CD8-positive, alpha-beta memory T cell (primary cell): ENCODE data around the gene APOL2. TPM values are rescaled to one million over a fixed set of nuclear protein-coding genes. Genes with fewer than 3 reads are reported as not detected.

Experiments used
- CTCF ChIA-PET: fragments of 350-600 bp; sonication (Branson Sonifier 250); formaldehyde crosslinking; loops from one replicate; lab custom pipeline; 2021; ENCODE audit warnings: antibody characterized with exemption; lab: Charles Lee
- POLR2A ChIA-PET: fragments of 350-600 bp; sonication (Branson Sonifier 250); formaldehyde crosslinking; loops from one replicate; lab custom pipeline; 2021; ENCODE audit warnings: antibody characterized with exemption; lab: Charles Lee
- DNase-seq, 5 donors: peaks; one replicate each; pipeline versions ENCODE4 v3.0.0 to v3.0.0-alpha.2; 2020 to 2022; ENCODE audit warnings: mixed read lengths in 1 of 5
- H3K27ac ChIP-seq: one replicate; pipeline ENCODE4 v1.7.0; 2013; ENCODE audit warnings: low read depth, mild to moderate bottlenecking, low read length, moderate library complexity
- H3K27me3 ChIP-seq: 2 replicates; pipeline ENCODE4 v1.7.0; 2013; ENCODE audit warnings: low read length, mild to moderate bottlenecking; ENCODE audit not compliant: insufficient read depth, poor library complexity, severe bottlenecking
- H3K36me3 ChIP-seq: 2 replicates; pipeline ENCODE4 v1.7.0; 2013; ENCODE audit warnings: mild to moderate bottlenecking, low read length, moderate library complexity; ENCODE audit not compliant: insufficient read depth
- H3K4me1 ChIP-seq: 2 replicates; pipeline ENCODE4 v1.7.0; 2013; ENCODE audit warnings: mild to moderate bottlenecking, low read length, moderate library complexity; ENCODE audit not compliant: insufficient read depth
- H3K4me3 ChIP-seq: 2 replicates; pipeline ENCODE4 v1.7.0; 2013; ENCODE audit warnings: mild to moderate bottlenecking, low read length
- H3K9me3 ChIP-seq: 2 replicates; pipeline ENCODE4 v1.7.0; 2013; ENCODE audit warnings: mild to moderate bottlenecking, low read length
- H3K27ac Mint-ChIP-seq, 8 donors: one replicate each; pipeline ENCODE4 v1.8.0; 2020 to 2021; ENCODE audit warnings: mixed read lengths in 8 of 8, mild to moderate bottlenecking in 6 of 8, inconsistent platforms in 3 of 8, moderate library complexity in 3 of 8
- H3K27me3 Mint-ChIP-seq, 2 donors: one replicate each; pipeline ENCODE4 v1.8.0; 2020 to 2021; ENCODE audit warnings: mixed read lengths in 2 of 2, mild to moderate bottlenecking in 1 of 2, moderate library complexity in 1 of 2
- H3K36me3 Mint-ChIP-seq, 3 donors: one replicate each; pipeline ENCODE4 v1.8.0; 2020 to 2021; ENCODE audit warnings: mixed read lengths in 3 of 3, inconsistent platforms in 1 of 3, mild to moderate bottlenecking in 1 of 3
- H3K4me1 Mint-ChIP-seq, 3 donors: one replicate each; pipeline ENCODE4 v1.8.0; 2020 to 2021; ENCODE audit warnings: mixed read lengths in 3 of 3, inconsistent platforms in 1 of 3, mild to moderate bottlenecking in 1 of 3
- H3K4me3 Mint-ChIP-seq, 7 donors: one replicate each; pipeline ENCODE4 v1.8.0; 2020 to 2021; ENCODE audit warnings: mixed read lengths in 7 of 7, mild to moderate bottlenecking in 6 of 7, moderate library complexity in 4 of 7, inconsistent platforms in 2 of 7
- H3K9me3 Mint-ChIP-seq, 5 donors: one replicate each; pipeline ENCODE4 v1.8.0; 2020 to 2022; ENCODE audit warnings: mixed read lengths in 5 of 5, mild to moderate bottlenecking in 3 of 5, moderate library complexity in 2 of 5, inconsistent platforms in 1 of 5
- polyA plus RNA-seq: library from polyadenylated mRNA; unstranded; fragments of 300-500 nt; fragmentation: Illumina TruSeq; gene quantifications from one replicate; pipeline ENCODE4 v1.2.3, GENCODE V29; 2021
- total RNA-seq, 2 experiments: library from RNA; stranded (reverse); gene quantifications; one replicate each; pipeline ENCODE4 v1.2.3, GENCODE V29; 2021

The APOL2 gene
- total and polyA plus RNA-seq, 3 experiments from 2014 or later, result 27.1 to 62.8 (median 59.0) TPM

GRCh38 chr22:36199001-36199551 is 40.3 kb downstream of the APOL2 start:
- Histone ChIP-seq H3K4me3 (no peak overlapping the region), H3K36me3 (no peaks in the 10 kb centered on the region), H3K4me1 (no peaks in the 10 kb centered on the region), H3K27ac (no peak overlapping the region), H3K27me3 (no peaks in the 10 kb centered on the region), H3K9me3 (no peaks in the 10 kb centered on the region)
- ChIA-PET CTCF (no interaction called here), POLR2A (no interaction called here)
- no peak overlapping the region for H3K4me3 Mint-ChIP-seq
- DNase-seq, result no peak
- peaks cover 6 to 13% (median 9%) of the 10 kb centered on the region in 3 donors for H3K4me1 Mint-ChIP-seq
- H3K36me3 Mint-ChIP-seq, result peaks cover 0 to 3% (median 0%) of the 10 kb centered on the region in 3 donors
- H3K9me3 Mint-ChIP-seq, result no peaks in the 10 kb centered on the region
- peak overlapping the region in 1 of 8 donors; percentile 68 for H3K27ac Mint-ChIP-seq
- H3K27me3 Mint-ChIP-seq, result peaks cover 12 to 39% of the 10 kb centered on the region in 2 donors

DNA sequence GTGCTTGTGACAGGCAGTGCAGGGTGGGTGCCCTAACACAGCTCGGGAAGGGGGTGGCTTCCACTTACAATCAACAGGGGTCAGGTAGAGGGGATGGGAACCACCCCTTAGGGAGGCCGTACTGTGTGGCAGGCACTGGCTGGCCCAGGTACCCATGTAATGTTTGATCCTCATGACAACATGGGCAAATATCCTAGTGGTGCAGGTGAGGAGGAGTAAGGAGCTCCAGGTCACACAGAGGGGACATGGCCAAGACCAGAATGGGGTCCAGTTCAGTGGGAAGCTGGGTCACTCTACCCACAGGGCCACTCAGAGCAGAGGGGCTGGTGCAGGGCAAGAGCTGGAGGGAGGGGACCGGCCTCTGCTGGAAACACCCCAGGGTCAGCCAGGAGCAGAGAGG is 40.8 kb downstream of the APOL2 start:
- Histone ChIP-seq H3K36me3 (no peaks in the 10 kb centered on the region), H3K4me3 (no peak overlapping the region), H3K4me1 (no peaks in the 10 kb centered on the region), H3K27ac (no peak overlapping the region), H3K9me3 (no peaks in the 10 kb centered on the region), H3K27me3 (no peaks in the 10 kb centered on the region)
- DNase-seq, result no peak
- Mint-ChIP-seq H3K4me1 (peaks cover 6 to 13% (median 9%) of the 10 kb centered on the region in 3 donors), H3K27me3 (peaks cover 9 to 37% of the 10 kb centered on the region in 2 donors), H3K4me3 (no peak overlapping the region), H3K27ac (peak overlapping the region in 1 of 8 donors; percentile 75), H3K36me3 (peaks cover 0 to 3% (median 0%) of the 10 kb centered on the region in 3 donors), H3K9me3 (no peaks in the 10 kb centered on the region)
- CTCF ChIA-PET, result interaction anchor here (2.3 kb wide), 1 partner anchor 40 kb away, joined by 8 read pairs; the partner anchor contains the start of gene APOL2
- POLR2A ChIA-PET, result no interaction called here

- no peak overlapping the region for H3K4me3 Mint-ChIP-seq
- Histone ChIP-seq H3K27me3 (no peaks in the 10 kb centered on the region), H3K9me3 (no peaks in the 10 kb centered on the region), H3K36me3 (no peaks in the 10 kb centered on the region), H3K4me3 (no peak overlapping the region), H3K27ac (no peak overlapping the region), H3K4me1 (no peaks in the 10 kb centered on the region)
- peaks cover 4 to 28% of the 10 kb centered on the region in 2 donors for H3K27me3 Mint-ChIP-seq
- H3K4me1 Mint-ChIP-seq, result peaks cover 6 to 13% (median 9%) of the 10 kb centered on the region in 3 donors
- H3K9me3 Mint-ChIP-seq, result no peaks in the 10 kb centered on the region
- no peak for DNase-seq
- ChIA-PET CTCF (interaction anchor here (2.3 kb wide), 1 partner anchor 41 kb away, joined by 8 read pairs; the partner anchor contains the start of gene APOL2), POLR2A (no interaction called here)
- peaks cover 0 to 3% (median 0%) of the 10 kb centered on the region in 3 donors for H3K36me3 Mint-ChIP-seq
- H3K27ac Mint-ChIP-seq, result peak overlapping the region in 4 of 8 donors; percentile 32 to 62 (median 38)
Observed at GRCh38 chr22:36197514-36198146, 41.7 kb downstream of the APOL2 start.

DNA sequence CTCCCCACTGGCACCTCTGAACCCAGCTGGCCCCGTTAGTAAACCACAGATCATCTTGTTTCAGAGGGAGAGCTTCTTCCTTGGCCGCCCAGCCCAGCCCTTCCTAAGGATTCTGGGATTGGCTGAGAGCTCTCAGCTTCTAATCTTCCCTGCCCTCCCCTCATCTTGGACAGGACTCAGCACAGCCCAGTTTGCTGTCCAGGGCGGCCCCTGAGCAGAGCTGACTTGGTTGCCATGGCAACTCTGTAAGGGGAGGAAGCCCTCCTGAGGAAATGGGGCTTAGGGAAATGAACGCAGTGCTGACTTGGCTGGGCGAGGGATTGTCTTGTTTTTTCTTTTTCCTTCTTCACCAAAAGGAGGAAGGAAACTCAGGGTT is 42.3 kb downstream of the APOL2 start:
- Mint-ChIP-seq H3K4me1 (peaks cover 6 to 13% (median 9%) of the 10 kb centered on the region in 3 donors), H3K4me3 (no peak overlapping the region), H3K36me3 (peaks cover 0 to 3% (median 0%) of the 10 kb centered on the region in 3 donors), H3K9me3 (no peaks in the 10 kb centered on the region), H3K27me3 (peaks cover 4 to 25% of the 10 kb centered on the region in 2 donors), H3K27ac (peak overlapping the region in 1 of 8 donors; percentile 38)
- DNase-seq, result no peak
- Histone ChIP-seq H3K36me3 (no peaks in the 10 kb centered on the region), H3K4me1 (no peaks in the 10 kb centered on the region), H3K27ac (no peak overlapping the region), H3K4me3 (no peak overlapping the region), H3K27me3 (no peaks in the 10 kb centered on the region), H3K9me3 (no peaks in the 10 kb centered on the region)
- CTCF ChIA-PET, result interaction anchor here (2.3 kb wide), 1 partner anchor 42 kb away, joined by 8 read pairs; the partner anchor contains the start of gene APOL2
- POLR2A ChIA-PET, result no interaction called here

DNA sequence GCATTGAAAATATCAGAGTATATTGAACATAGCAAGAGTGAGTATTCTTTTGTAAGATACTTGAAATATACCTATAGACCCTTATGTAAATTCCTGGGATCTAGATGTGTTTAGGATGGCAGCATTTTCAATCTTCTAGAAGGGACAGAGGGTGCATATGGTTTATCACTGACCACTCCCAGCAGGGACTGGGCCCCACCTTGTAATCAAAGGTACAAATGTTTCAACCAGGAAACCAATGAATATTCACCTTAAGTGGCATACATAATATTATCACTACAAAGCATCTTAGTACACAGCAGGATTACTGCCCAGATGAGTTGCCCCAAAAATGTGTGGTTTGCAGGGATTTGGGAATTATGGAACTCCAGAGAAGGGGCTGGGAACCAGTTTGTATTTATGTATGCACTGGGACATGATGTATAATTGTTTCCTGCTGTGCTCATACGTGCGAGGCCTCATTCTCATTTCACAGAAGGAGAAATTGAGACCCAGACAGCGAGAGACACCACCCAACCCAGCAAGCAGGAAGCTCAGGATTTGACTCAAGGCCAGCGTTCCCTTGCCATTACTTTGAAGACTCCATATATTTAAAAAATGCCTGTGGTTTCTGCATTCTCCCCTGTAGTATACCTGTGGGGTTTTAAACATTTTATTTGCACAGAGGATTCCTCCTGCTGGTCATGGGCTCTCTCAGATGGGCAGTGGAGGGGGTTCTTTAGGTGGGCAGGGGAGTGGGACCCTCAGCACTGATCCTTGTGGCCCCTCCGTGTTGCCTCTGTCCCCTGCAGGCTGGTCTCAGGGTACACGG is 42.9 kb downstream of the APOL2 start:
- H3K4me1 Mint-ChIP-seq, result peaks cover 6 to 13% (median 9%) of the 10 kb centered on the region in 3 donors
- ChIA-PET CTCF (interaction anchor here (1.8 to 2.3 kb wide), 2 partner anchors 42 to 43 kb away, joined by 6 to 8 read pairs; partner anchors contain the start of gene APOL2), POLR2A (no interaction called here)
- Histone ChIP-seq H3K27ac (no peak overlapping the region), H3K27me3 (no peaks in the 10 kb centered on the region), H3K4me3 (no peak overlapping the region), H3K4me1 (no peaks in the 10 kb centered on the region), H3K9me3 (no peaks in the 10 kb centered on the region), H3K36me3 (no peaks in the 10 kb centered on the region)
- DNase-seq, result no peak
- H3K36me3 Mint-ChIP-seq, result peaks cover 0 to 3% (median 0%) of the 10 kb centered on the region in 3 donors
- H3K27ac Mint-ChIP-seq, result no peak overlapping the region
- H3K4me3 Mint-ChIP-seq, result no peak overlapping the region
- H3K27me3 Mint-ChIP-seq, result peaks cover 4 to 23% of the 10 kb centered on the region in 2 donors
- no peaks in the 10 kb centered on the region for H3K9me3 Mint-ChIP-seq

DNA sequence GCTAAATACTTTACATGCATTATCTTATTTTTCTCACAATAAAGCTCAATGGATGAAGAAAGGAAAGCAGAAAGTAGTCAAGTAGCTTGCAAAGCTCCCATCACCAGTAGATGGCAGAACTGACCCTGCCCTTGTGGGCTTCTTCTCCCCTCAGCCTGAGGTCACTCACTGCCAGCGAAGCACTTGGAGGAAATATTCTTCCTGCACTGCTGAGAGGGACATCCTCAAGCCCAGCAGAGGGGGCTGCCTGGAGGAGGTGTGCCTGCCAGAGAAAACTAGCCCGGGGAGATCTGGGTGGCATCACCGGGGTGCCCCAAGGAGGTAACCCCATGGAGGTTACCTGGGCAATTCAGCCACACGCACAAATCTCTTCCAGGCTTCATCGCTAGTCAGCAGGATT is 44.4 kb downstream of the APOL2 start:
- no peaks in the 10 kb centered on the region for H3K9me3 Mint-ChIP-seq
- peak overlapping the region in 1 of 8 donors; percentile 21 for H3K27ac Mint-ChIP-seq
- peak in 3 of 5 donors; percentile 19 to 65 (median 38) for DNase-seq
- no peak overlapping the region for H3K27ac ChIP-seq
- H3K27me3 ChIP-seq, result no peaks in the 10 kb centered on the region
- H3K4me3 ChIP-seq, result no peak overlapping the region
- H3K4me1 Mint-ChIP-seq, result peaks cover 6 to 13% (median 9%) of the 10 kb centered on the region in 3 donors
- no peaks in the 10 kb centered on the region for H3K9me3 ChIP-seq
- H3K4me3 Mint-ChIP-seq, result no peak overlapping the region
- no peaks in the 10 kb centered on the region for H3K36me3 ChIP-seq
- peaks cover 4 to 17% of the 10 kb centered on the region in 2 donors for H3K27me3 Mint-ChIP-seq
- ChIA-PET CTCF (interaction anchor here (1.0 to 1.8 kb wide), 4 partner anchors 32 to 293 kb away, joined by 3 to 6 read pairs (median 4); partner anchors contain the start of gene APOL2), POLR2A (no interaction called here)
- no peaks in the 10 kb centered on the region for H3K4me1 ChIP-seq
- peaks cover 0 to 3% (median 0%) of the 10 kb centered on the region in 3 donors for H3K36me3 Mint-ChIP-seq

GRCh38 chr22:36194385-36194784 is 44.9 kb downstream of the APOL2 start:
- CTCF ChIA-PET, result interaction anchor here (1.0 to 2.8 kb wide), 5 partner anchors 32 to 293 kb away, joined by 3 to 10 read pairs (median 4); partner anchors contain the start of gene APOL2
- Histone ChIP-seq H3K36me3 (no peaks in the 10 kb centered on the region), H3K27me3 (no peaks in the 10 kb centered on the region), H3K4me3 (no peak overlapping the region), H3K27ac (no peak overlapping the region), H3K9me3 (no peaks in the 10 kb centered on the region), H3K4me1 (no peaks in the 10 kb centered on the region)
- Mint-ChIP-seq H3K4me1 (peaks cover 6 to 13% (median 9%) of the 10 kb centered on the region in 3 donors), H3K27ac (no peak overlapping the region), H3K9me3 (no peaks in the 10 kb centered on the region), H3K27me3 (peaks cover 4 to 22% of the 10 kb centered on the region in 2 donors), H3K4me3 (no peak overlapping the region), H3K36me3 (peaks cover 0 to 1% (median 0%) of the 10 kb centered on the region in 3 donors)
- POLR2A ChIA-PET, result no interaction called here
- DNase-seq, result no peak
